HG02588 (cell line): ENCODE results near the gene MMP21.

Experiments used
- ATAC-seq: cut with Tn5 transposase; IDR thresholded peaks from one replicate; pipeline ENCODE4 v1.9.1; 2021; ENCODE audit warnings: mild to moderate bottlenecking, moderate library complexity; ENCODE audit not compliant: unreplicated experiment

The MMP21 gene

DNA sequence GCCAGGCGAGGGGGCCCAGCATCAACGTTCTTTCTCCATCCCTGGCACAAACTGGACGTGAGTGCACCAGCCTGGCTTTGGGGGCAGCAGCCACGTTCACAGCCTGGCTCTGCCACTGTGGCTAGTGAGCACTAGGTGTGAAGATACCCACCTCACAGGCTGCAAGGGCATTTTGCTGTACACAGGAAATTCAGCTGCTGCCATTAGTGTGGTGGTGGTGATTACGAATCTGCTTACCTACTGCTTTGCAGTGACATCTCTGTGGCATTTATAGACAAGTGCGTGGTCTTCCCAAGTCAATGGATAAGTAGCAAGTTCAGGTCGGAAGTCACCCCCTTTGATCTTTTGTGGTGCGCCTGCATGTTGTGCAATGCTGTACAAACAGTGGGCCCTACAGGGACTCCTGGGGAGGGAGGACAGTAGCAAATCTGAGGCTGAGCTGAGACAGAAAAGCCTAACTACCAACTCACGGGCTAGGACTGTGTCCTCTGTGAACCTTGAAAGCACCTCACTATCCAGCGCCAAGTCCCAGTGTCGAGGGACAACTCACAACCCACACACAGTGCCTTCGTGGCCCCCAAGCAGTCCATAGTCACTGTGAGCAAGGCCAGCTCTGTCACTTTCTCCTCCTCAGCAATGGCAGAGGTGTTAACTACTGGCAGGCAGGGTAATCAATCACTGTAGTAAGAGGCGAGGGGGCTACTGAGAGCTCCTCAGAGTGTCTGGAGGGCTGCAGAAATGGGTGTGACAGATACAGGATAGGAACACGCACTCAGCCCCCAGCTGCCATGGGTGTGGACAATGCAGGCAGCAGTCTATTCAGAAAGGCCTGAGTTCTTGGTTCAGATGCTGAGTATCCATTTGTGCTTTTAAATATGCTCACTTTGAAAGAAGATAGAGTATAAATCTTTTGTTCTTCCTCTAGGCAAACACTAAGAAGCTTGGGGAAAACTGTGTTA lies 17.0 kb upstream of the MMP21 start:
- no peak for ATAC-seq

DNA sequence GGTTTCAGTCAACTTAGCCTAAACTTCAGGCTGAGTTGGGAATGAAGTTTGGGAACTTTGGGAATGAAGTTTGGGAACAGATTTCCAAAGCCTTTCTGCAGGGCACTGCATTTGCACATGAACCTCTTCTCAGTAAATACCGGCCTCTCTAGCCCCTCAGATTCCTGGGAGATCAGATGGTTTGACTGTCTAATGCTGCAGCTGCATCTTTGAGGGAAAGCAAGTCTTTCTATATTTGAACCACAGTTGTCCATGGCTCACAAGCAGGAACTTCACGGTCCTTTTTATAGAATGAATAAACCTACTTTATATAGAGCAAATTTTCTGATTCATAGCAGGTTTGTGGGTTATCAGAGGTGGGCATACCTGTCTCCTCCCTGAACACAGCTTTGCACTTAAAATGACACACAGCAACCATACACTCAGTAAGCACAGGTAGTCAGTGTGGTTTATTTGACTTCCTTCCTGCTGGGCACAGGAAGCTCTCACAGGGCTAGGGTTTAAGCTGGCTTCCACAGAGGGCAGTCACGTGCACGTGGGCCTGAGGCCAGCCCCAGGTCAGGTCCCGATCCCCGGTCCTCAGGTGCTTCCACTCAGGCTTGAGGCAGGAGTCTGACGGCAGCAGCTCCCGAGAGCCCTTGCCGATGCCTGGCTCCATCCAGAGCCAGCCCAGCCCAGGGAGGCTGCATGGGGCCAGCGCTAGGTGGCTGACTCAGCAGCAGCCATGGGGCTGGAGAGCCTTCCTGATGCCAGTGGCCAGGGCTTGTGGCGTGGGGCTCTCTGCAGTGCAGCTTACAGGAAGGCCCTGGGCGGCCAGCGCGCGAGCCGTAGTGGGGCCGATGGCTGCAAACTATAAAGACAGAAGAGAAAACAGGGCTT lies 12.8 kb upstream of the MMP21 start:
- ATAC-seq = no peak

DNA sequence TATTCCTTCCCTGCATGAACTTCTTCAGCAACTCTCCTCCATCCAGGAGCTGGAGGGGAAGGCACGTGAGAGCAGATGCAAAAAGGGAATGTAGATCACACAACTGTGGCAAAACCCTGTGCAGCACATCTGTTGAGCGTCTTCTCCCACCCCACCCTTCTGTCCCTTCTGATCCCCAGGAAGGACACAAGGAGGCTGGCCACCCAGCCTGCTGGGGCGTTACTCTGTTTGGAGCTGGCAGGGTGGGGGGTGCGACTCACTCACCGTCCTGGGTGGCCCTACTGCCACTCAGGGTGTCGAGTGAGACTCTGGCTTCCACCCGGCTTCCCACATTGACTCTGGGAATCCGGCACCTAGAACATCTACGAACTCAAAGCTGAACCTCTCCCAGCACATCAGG lies 10.2 kb upstream of the MMP21 start:
- ATAC-seq = no peak

DNA sequence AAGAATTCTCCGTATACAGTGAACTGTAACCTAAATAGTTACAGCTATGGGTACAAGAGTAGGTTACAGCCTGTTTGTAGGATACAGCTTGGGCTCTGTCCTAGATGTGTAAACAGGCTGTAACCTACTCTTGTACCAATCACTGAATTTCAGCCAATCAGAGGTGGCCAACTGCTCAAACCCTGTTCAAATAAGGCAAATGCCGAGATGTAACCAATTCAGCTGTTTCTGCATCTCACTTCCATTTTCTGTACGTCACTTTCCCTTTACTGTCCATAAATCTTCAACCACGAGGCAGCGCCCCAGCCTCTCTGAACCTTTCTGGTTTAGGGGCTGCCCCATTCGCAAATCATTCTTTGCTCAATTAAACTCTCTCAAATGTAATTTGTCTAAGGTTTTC lies 8.3 kb upstream of the MMP21 start:
- ATAC-seq = peak; percentile 80

DNA sequence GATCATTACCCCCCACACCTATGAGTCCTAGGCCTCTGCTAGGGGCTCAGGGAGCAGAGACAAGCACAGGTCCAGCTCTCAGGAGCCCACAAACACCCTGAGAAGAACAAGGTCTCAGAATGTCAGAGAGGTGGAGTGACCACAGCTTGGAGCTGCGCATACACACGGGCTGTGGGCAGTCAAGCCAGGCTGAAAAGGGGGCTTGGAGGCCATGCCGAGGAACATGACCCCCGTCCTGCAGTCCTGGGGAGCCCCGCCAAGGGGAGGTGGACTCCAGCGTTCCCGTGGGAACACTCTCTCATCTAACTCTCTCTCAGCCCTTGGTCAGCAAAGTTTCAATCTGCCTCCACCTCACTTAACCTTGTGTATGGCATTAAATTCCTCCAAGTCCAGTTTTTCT lies 7.8 kb upstream of the MMP21 start:
- ATAC-seq = no peak

DNA sequence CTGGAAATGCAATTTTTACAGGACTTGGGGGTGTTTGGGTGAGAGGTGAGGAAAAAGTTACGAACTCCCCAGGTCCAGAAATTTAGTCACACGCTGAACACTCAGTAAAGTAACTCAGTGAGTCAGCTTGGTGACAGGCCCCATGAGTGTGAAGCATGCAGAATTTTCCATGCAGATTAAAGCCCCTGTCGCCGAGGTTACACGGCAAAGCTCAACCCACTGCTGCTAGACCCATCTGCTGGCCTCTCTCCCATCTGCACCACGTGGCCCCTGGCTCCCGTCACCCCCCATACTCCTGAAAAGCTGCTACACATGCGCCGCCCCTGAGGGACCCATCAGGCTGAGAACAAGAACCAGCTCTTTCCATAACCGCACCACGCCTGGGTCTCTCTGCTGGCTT lies 7.0 kb upstream of the MMP21 start:
- no peak for ATAC-seq

DNA sequence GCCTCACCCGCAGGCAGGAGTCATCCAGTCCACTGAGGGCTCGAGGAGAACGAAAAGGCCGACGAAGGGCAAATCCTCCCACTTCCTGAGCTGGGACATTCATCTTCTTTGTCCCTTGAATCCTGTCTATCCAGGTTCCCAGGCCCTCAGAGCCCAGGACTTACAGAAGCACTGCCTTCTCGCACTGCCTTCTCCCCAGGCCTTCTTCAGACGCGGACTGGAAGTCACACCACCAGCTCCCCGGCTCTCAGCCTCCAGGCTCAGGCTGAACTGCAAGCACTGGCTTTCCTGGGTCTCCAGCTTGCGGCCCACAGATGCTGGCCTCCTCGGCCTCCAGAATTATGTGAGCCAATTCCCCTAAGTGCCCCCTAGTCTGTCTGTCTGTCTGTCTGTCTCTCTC lies 6.4 kb upstream of the MMP21 start:
- ATAC-seq = no peak

DNA sequence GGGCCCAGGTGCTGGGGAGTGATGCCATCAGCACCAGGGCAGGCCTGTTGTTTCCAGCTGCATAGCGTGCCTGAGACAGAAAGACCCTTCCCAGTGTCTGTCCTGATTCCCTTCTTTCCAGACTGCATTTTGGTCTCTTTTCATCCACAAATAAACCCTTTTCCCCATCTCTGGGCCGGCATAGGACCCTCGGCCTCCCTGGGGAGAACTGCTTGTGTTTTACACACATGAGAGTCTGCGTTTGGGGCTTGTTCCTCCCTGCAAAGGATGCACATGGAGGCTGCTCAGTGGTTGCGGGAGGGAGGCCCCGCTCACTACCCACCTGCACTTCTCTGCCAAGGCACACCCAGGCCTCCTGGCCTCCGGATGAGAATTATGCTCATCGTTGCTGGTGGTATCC lies 5.8 kb upstream of the MMP21 start:
- no peak for ATAC-seq

DNA sequence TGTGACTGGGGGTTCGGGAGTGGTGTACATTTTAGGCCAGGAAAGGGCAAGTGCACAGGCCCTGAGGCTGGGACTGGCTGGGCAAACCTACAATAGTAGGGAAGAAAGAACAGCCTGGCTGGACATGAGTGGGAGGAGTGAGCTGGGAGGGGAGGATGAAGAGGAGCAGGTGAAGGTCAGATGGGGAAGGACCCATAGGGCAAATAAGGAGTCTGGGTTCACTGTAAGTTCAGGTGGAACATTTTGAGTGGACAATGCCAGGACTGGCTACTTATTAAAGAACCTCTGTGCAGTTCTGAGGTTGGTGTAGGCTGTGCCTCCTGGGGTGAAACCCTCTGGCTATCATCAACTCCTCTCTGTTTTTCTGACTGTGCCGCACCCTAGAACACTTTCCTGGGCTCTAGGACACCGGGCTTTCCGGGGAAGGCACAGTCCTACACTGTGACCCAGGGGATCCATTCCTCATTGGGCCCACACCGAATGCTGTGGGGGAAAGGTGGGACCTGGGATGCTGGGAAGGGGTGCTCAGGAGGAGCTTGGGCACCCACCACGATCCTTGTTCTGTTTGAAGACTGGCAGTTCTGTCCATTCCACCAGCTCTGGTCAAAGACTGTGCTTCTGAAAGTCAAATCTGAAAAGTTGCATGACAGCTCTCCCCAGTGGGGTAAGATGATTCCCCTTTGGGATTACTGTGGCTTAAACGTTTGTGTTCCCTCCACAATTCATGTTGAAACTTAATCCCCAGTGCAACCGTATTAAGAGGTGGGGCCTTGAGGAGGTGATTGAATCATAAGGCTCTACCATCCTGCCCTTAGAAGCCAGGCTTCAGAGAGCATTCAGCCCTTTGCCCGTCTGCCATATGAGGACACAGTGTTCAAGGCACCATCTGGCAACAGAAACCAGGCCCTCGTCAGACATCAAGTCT lies 4.0 kb upstream of the MMP21 start:
- ATAC-seq = no peak

DNA sequence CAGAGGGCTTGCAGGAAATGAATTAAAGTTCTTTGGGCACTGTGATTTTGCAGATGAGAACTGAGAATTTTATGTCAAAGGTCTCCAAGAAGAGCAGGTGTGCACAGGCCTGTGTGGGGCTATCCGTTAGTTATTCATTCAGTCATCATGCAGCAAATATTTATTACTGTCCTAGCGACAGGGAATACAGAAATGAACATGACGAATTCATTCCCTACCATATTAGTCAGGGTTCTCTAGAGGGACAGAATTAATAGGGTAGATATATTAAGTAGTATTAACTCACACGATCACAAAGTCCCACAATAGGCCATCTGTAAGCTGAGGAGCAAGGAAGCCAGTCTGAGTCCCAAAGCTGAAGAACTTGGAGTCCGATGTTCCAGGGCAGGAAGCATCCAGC lies 2.9 kb upstream of the MMP21 start:
- no peak for ATAC-seq

DNA sequence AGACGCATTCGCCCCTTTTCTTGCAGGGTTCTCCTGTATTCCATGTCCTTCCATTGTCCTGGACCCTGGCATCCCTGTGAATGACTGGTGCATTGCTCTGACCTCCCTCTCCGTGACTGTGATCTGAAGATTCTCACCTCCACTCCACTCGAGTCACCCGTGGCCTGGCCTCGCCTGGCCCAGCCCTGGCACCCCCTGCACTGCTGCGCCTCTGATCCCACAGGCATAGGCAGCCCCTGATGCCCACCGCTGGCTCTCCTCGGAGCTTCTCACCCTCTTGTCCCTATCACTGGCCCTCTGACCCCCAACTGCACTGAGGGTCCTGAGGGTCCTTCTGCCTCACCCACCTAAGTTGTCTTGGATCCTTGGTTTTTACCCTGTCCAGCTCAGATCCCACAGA lies 2.2 kb upstream of the MMP21 start:
- no peak for ATAC-seq

DNA sequence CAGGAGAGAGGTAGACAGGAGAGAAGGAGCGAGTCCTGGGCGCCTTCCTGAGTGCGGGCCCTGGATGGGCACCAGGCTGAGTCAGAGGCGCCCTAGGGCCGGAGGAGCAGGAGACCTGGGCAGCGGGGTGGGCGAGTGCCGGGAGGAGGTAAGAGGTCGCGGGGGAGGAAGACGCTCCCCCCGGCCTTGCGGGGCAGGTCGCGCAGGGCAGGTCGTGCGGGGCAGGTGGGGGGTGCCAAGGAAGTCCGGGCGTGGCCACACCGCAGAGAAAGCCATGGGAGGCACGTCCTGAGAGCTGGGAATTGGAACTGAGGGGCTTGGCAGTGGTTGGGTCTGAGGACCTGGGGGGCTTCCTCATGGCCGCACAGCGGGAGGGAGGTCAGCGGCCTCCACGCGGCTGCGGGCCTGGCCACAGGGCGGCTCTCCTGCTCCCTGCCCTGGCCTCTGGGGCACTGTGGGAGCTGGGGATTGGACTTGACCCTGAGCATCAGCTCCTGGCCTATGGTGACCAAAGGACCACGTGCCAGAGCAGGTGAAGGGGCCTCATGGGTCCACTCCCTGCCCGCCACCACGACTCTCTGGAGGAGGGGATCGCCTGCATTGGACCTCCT lies 935 bp downstream of the MMP21 start:
- no peak for ATAC-seq

DNA sequence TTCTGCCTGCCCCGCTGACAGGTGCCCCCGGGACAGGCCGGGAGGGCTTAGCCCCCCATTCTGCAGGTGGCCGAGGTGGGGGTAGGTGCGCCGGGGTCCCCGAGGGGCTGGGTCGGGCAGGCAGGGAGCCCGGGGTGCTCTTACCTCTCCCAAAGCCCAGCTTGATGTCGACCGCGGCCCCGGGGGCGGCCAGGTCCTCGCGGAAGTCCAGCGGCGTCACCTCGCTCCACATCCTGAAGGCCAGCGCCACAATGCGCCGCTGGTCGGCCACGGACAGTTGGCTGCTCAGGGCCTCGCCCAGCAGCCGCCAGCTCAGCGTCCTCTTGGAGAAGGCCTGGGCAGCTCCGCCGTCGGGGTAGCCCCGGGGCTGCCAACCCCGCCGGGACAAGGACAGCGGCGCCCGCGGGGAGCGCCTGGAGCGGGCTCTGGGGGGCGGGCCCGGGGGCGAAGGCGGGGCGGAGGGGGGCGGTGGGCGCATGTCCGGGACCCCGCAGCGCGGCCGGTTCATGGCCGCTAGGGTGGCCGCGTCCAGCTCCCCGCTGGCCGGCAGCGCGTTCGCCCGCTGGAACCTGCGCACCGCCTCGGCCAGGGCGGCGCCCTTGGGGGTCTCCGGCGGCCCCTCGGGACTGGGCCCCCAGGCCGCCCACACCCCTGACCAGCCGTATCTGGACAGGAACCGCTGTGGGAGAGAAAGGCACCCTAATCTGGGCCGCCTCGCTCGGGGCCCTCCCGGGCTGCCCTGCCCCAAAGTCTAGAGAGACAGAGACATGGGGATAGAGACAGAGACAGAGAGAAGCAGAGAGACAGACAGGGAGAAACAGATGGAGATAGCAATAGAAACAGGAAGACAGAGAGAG lies 1.7 kb downstream of the MMP21 start:
- no peak for ATAC-seq

DNA sequence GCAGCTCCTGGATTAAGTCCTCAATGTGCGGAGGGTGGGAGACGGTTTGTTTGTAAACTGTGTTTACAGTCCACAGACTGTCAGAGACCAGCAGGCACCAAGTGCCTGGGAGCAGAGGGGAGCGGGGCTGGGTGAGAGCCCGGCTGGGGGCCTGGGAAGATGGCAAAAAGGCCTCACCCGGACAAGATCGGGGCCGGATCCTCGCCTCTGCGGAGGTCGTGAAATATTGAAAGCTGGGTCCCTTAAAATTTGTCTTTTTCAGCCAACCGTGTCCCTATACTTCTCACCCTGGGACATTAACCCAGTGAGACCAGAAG lies 2.8 kb downstream of the MMP21 start:
- no peak for ATAC-seq

DNA sequence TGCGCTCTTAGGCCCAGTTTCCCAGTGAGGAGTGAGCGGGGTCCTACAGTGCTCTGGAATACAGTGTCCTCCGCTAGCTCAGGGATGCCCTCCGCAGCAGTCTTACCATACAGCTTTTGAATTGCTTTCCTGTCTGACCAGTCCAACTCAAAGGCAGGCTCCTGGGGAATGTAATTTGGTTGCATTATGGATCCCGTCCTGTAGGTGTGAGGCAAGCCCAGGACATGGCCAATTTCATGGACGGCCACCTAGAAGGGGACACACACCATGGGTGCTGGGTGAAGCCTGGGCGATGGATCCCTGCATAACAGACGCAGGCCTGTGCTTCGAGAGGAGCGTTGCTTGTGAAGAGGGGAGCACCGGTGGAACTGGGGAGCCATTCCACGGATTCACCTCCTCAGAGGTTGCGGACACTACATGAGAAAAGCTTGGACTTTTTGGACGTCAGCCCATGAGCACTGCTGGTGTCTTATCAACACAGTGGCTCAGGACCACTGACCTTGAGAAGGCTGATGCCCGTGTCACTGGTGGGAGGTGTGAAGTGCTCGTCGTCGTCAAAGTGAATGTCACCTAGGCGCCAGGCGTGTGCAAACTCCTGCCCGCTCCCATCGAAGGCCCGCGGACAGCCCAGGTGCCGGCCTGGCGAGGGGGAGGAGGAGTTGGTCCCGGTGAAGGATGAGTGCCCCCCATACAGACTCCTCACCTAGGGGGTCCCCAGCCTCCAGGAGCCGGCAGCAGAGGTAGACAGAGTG lies 3.3 kb downstream of the MMP21 start:
- ATAC-seq = no peak

DNA sequence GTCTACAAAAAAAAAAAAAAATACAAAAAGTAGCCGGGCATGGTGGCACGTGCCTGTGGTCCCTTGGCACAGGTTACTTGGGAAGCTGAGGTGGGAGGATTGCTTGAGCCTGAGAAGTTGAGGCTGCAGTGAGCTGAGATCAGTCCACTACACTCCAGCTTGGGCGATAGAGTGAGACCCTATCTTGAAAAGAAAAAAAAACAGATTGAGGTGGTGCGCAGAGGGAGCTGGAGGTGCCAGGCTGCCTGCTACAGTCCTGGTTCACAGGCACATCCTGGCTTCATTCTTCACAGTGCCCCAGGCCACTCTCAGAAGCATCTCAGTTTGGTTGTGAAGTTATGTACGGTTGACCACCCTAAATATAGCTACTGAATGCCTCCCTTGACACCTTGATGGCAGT lies 4.8 kb downstream of the MMP21 start:
- no peak for ATAC-seq

DNA sequence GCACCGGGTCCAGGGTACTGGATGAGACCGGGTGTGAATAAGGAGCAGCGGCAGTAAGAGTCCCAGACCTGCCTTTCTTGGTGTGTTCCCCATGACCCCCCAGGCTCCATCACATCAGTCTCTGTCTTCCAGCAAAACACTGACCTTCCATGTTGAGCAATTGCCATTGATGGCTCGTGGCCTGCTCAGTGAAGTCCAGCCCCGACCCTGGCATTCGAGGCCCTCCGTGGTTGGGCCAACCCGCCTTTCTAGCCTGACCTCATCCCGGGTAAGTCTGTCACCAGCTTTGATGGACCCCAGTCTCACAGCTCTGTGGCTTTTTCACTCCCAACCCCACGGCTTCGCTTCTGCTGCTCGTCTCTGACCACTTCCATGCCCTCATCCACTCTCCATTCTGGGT lies 6.4 kb downstream of the MMP21 start:
- ATAC-seq = no peak

DNA sequence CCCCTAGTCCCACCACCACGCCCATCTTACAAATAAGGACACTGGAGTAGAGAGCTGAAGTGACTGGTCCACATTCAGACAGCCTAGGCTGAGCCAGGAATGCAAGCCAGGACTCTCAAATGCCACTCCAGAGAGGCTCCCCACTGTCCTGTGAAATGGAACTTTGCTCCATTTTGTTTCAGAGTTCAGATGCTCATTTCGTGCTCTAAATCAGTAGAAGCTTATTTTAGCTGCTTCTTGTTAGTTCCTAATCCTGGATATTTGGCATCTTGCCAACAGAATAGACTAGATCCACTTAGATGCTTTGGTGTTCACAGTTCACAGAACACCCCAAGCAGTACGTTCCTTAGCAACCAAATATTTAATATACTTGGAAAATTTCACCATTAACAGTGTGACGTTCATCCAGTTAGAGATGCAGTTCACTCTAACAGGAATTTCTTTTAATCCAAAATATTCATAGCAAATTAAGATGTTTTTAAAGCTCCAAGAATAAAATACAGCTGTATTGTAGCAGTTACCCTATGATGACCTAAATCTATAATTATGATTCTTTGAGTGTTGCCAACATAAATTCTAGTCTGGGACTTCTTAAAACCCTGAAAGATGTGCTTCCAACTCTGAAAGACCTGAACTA lies 7.3 kb downstream of the MMP21 start:
- no peak for ATAC-seq

DNA sequence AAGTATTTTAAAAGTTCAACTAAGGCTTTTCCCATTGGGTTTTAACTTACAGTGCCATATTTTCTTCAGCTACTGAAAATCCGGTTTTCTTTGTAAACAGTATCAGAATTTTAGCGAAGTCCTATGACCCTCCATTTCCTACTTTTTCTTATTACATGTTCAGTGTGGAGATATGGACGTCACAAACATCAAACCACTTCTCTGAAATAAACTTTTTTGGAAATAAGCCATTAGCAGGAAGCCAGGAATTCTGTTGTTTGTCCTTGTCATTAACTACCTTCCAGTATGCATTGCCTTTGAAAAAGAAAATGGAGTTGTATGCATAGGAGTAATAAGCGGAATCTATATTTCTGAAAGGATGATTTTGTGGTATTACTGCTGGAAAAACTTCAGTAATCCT lies 9.1 kb downstream of the MMP21 start:
- ATAC-seq = no peak
